PC-3 (cell line): ENCODE data around the gene GNAT3.

Experiments used
- CTCF ChIP-seq: fragments of 300-600 bp; sonication (generic); conservative IDR thresholded peaks from 2 replicates; pipeline ENCODE4 v1.5.1; 2017; ENCODE audit warnings: antibody characterized with exemption, low read depth, mild to moderate bottlenecking, low read length
- EZH2 ChIP-seq: fragments of 300-600 bp; sonication (generic); IDR thresholded peaks from one replicate; pipeline ENCODE4 v1.6.1; 2017; ENCODE audit warnings: antibody characterized with exemption, mild to moderate bottlenecking, low read length; ENCODE audit not compliant: unreplicated experiment
- EZH2phosphoT487 ChIP-seq: fragments of 300-600 bp; sonication (generic); IDR thresholded peaks from 2 replicates; pipeline ENCODE4 v1.6.1; 2018; ENCODE audit warnings: mild to moderate bottlenecking, antibody characterized with exemption, low read length, borderline replicate concordance

DNA sequence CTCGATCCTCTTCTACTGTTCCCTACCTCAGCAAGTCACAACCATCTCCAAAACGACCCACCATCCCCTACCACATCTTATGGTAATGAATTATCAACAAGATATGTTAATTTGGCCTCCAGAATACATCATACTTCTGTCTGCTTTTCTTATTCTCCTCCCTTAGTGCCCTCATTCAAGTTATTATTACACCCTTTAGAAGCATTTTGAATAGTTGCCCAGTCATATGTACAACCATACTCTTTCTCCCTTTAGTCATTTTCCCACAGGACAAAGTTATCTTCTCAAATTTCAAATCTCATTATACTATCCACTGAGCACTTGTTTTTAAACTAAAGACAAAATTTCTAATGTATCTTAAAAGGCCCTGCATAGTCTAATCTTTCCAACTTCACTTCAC is 71.0 kb downstream of the GNAT3 start:
- TF ChIP-seq EZH2phosphoT487 (no peak), CTCF (no peak), EZH2 (no peak)
